ENCODE results near the gene CAPZB. TPM values are rescaled to one million over a fixed set of nuclear protein-coding genes. Genes with fewer than 3 reads are reported as not detected.

The CAPZB gene
- total RNA-seq, 1 experiment from 2014 or later = 491 TPM

DNA sequence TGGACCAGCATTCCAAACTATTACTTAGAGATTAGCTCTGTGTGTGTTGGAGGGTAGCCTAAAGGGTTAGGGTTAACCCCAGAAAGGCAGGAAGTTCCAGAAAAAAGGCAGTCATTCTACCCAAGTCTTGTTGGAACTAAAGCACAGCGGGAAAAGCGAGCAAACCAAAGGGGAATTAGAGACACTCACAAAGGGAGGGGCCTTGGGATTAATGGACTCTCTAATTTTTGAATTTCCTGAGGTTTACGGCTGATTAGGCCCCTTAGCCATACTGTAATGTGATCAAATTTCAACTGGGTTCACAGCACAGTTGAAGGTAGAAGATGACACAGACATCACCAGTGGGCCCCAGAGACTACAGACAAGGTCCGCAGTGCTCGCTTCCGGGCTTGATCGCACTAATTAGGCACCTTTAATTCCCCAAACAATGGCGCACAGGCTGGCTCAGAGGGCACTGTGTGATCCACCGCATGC lies 28.3 kb downstream of the CAPZB start:
- intact Hi-C loops (cut with micrococcal nuclease; ENCODE audit: unreplicated experiment) (no loop called here), in situ Hi-C loops (cut with HindIII; ENCODE audit: low pct_unique_long_range_greater_than_20kb, low sequenced_read_pairs) (no loop called here)
- BruUV-seq (replicated peaks) = no TSS peak
- DNase-seq (ENCODE audit: low read depth, low spot score) (no peak), ATAC-seq (no peak)
- CTCF ChIA-PET = interaction anchor here (1.2 kb wide), 1 partner anchor 194 kb away, joined by 3 read pairs; no protein-coding TSS in a partner anchor
- peaks cover 93% of the 10 kb centered on the region for H3K4me1 ChIP-seq (ENCODE audit: control insufficient read depth, insufficient read depth, low read length)
- no peak overlapping the region for H3K4me3 ChIP-seq (ENCODE audit: low read depth in 2 of 2, low read length in 2 of 2)
- TF ChIP-seq TCF7L2 (IDR thresholded peaks at IDR 0.05; ENCODE audit: low read depth, low read length) (no peak), POLR2AphosphoS5 (IDR thresholded peaks at IDR 0.05; ENCODE audit: low read depth, low read length) (no peak), SIN3A (IDR thresholded peaks at IDR 0.05; ENCODE audit: borderline replicate concordance, insufficient read depth, low read depth, low read length) (no peak)
- TF ChIP-seq, protein P1, sequence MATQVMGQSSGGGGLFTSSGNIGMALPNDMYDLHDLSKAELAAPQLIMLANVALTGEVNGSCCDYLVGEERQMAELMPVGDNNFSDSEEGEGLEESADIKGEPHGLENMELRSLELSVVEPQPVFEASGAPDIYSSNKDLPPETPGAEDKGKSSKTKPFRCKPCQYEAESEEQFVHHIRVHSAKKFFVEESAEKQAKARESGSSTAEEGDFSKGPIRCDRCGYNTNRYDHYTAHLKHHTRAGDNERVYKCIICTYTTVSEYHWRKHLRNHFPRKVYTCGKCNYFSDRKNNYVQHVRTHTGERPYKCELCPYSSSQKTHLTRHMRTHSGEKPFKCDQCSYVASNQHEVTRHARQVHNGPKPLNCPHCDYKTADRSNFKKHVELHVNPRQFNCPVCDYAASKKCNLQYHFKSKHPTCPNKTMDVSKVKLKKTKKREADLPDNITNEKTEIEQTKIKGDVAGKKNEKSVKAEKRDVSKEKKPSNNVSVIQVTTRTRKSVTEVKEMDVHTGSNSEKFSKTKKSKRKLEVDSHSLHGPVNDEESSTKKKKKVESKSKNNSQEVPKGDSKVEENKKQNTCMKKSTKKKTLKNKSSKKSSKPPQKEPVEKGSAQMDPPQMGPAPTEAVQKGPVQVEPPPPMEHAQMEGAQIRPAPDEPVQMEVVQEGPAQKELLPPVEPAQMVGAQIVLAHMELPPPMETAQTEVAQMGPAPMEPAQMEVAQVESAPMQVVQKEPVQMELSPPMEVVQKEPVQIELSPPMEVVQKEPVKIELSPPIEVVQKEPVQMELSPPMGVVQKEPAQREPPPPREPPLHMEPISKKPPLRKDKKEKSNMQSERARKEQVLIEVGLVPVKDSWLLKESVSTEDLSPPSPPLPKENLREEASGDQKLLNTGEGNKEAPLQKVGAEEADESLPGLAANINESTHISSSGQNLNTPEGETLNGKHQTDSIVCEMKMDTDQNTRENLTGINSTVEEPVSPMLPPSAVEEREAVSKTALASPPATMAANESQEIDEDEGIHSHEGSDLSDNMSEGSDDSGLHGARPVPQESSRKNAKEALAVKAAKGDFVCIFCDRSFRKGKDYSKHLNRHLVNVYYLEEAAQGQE (IDR thresholded peaks at IDR 0.05; ENCODE audit: insufficient read depth in 1 of 2, low read depth in 2 of 2, low read length in 1 of 2) = no peak
- TF ChIP-seq, protein P2, sequence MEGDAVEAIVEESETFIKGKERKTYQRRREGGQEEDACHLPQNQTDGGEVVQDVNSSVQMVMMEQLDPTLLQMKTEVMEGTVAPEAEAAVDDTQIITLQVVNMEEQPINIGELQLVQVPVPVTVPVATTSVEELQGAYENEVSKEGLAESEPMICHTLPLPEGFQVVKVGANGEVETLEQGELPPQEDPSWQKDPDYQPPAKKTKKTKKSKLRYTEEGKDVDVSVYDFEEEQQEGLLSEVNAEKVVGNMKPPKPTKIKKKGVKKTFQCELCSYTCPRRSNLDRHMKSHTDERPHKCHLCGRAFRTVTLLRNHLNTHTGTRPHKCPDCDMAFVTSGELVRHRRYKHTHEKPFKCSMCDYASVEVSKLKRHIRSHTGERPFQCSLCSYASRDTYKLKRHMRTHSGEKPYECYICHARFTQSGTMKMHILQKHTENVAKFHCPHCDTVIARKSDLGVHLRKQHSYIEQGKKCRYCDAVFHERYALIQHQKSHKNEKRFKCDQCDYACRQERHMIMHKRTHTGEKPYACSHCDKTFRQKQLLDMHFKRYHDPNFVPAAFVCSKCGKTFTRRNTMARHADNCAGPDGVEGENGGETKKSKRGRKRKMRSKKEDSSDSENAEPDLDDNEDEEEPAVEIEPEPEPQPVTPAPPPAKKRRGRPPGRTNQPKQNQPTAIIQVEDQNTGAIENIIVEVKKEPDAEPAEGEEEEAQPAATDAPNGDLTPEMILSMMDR (IDR thresholded peaks at IDR 0.05) = no peak
- H3K36me3 ChIP-seq (ENCODE audit: control insufficient read depth, insufficient read depth, low read length) = no peaks in the 10 kb centered on the region
- H3K27ac ChIP-seq (ENCODE audit: low read length) = peak overlapping the region; percentile 99
- H3K27me3 ChIP-seq (ENCODE audit: control insufficient read depth, insufficient read depth, low read length) = no peaks in the 10 kb centered on the region
- POLR2A ChIA-PET = no interaction called here
- H3K9me3 ChIP-seq (ENCODE audit: control insufficient read depth, insufficient read depth, low read depth, low read length) = no peaks in the 10 kb centered on the region

DNA sequence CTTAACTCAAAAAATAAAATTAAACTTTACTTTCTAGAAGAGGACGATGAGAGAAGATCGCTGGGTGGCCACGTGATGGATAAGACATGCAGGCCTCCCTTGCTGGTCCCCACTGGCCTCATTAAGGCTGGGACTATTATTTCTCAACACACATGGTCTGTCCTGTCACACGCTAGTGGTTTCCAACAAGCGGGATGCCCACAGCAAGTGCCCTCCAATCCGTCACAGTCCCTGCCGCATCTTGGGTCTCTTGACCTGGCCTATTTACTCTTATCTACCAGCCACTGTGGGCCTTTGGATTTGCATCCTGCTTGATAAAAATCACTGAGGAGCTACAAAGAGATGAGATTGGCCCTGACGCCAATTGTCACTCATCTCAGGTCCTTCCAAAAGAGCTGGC lies 30.0 kb downstream of the CAPZB start:
- no peak overlapping the region for H3K4me3 ChIP-seq (ENCODE audit: low read depth in 2 of 2, low read length in 2 of 2)
- no peaks in the 10 kb centered on the region for H3K27me3 ChIP-seq (ENCODE audit: control insufficient read depth, insufficient read depth, low read length)
- ChIA-PET CTCF (no interaction called here), POLR2A (no interaction called here)
- H3K9me3 ChIP-seq (ENCODE audit: control insufficient read depth, insufficient read depth, low read depth, low read length) = no peaks in the 10 kb centered on the region
- intact Hi-C loops (cut with micrococcal nuclease; ENCODE audit: unreplicated experiment) (no loop called here), in situ Hi-C loops (cut with HindIII; ENCODE audit: low pct_unique_long_range_greater_than_20kb, low sequenced_read_pairs) (no loop called here)
- TF ChIP-seq SIN3A (IDR thresholded peaks at IDR 0.05; ENCODE audit: borderline replicate concordance, insufficient read depth, low read depth, low read length) (no peak), POLR2AphosphoS5 (IDR thresholded peaks at IDR 0.05; ENCODE audit: low read depth, low read length) (no peak), TCF7L2 (IDR thresholded peaks at IDR 0.05; ENCODE audit: low read depth, low read length) (no peak)
- TF ChIP-seq, protein P1 (IDR thresholded peaks at IDR 0.05; ENCODE audit: insufficient read depth in 1 of 2, low read depth in 2 of 2, low read length in 1 of 2) = no peak
- TF ChIP-seq, protein P2 (IDR thresholded peaks at IDR 0.05) = no peak
- BruUV-seq (replicated peaks) = no TSS peak
- peaks cover 95% of the 10 kb centered on the region for H3K4me1 ChIP-seq (ENCODE audit: control insufficient read depth, insufficient read depth, low read length)
- peak overlapping the region; percentile 99 for H3K27ac ChIP-seq (ENCODE audit: low read length)
- no peaks in the 10 kb centered on the region for H3K36me3 ChIP-seq (ENCODE audit: control insufficient read depth, insufficient read depth, low read length)
- ATAC-seq (no peak), DNase-seq (ENCODE audit: low read depth, low spot score) (no peak)
